Measurements from ENCODE around the gene PLEKHG7.

PLEKHG7 gene

GRCh38 chr12:92794814-92795213, 92.0 kb downstream of the PLEKHG7 start:
- no peak for DNase-seq (ENCODE audit: low read depth, low spot score)

GRCh38 chr12:92796650-92797049, 93.9 kb downstream of the PLEKHG7 start:
- no peak for DNase-seq (ENCODE audit: low read depth, low spot score)

GRCh38 chr12:92802906-92803305, 100.1 kb downstream of the PLEKHG7 start:
- DNase-seq (ENCODE audit: low read depth, low spot score), result no peak

GRCh38 chr12:92803903-92804302, 101.1 kb downstream of the PLEKHG7 start:
- DNase-seq (ENCODE audit: low read depth, low spot score), result no peak

- no peak for DNase-seq (ENCODE audit: low read depth, low spot score)
Measured at GRCh38 chr12:92810370-92810769, 107.6 kb downstream of the PLEKHG7 start.

GRCh38 chr12:92814584-92814983, 111.8 kb downstream of the PLEKHG7 start:
- no peak for DNase-seq (ENCODE audit: low read depth, low spot score)

GRCh38 chr12:92821142-92821541, 118.4 kb downstream of the PLEKHG7 start:
- no peak for DNase-seq (ENCODE audit: low read depth, low spot score)
